CD14-positive monocyte (primary cell): ENCODE measurements around the gene SCN1B. TPM values are rescaled to one million over a fixed set of nuclear protein-coding genes. Genes with fewer than 3 reads are reported as not detected.

ENCODE experiments used
- DNase-seq, 3 donors: peaks; one replicate each; pipeline ENCODE4 v3.0.0-alpha.2; 2011 to 2022
- H2AFZ ChIP-seq: 2 replicates; pipeline ENCODE4 v1.6.0; 2012; ENCODE audit warnings: mild to moderate bottlenecking, low read depth, low read length, inconsistent platforms; ENCODE audit not compliant: insufficient read depth, poor library complexity, severe bottlenecking
- H3K27ac ChIP-seq, 2 donors: 1 replicate in 1 of 2; 2 replicates in 1 of 2; pipeline ENCODE4 v1.5.1; 2012 to 2013; ENCODE audit warnings: low read length in 2 of 2, control low read depth in 1 of 2, inconsistent platforms in 1 of 2, low read depth in 1 of 2, mild to moderate bottlenecking in 1 of 2
- H3K27me3 ChIP-seq, 2 donors: one replicate each; pipeline versions ENCODE4 v1.6.0 to v1.6.1; 2011 to 2013; ENCODE audit warnings: low read length in 2 of 2; ENCODE audit not compliant: control insufficient read depth in 2 of 2, insufficient read depth in 2 of 2
- H3K36me3 ChIP-seq, 2 donors: replicated peaks in 1 of 2; 1 replicate in 1 of 2; 2 replicates in 1 of 2; pipeline versions ENCODE4 v1.5.1 to v1.6.1; 2012 to 2013; ENCODE audit warnings: low read length in 2 of 2, control low read depth in 1 of 2, inconsistent platforms in 1 of 2, mild to moderate bottlenecking in 1 of 2; ENCODE audit not compliant: insufficient read depth in 2 of 2, control insufficient read depth in 1 of 2
- H3K4me1 ChIP-seq, 2 donors: 1 replicate in 1 of 2; 2 replicates in 1 of 2; pipeline versions ENCODE4 v1.5.1 to v1.6.1; 2012 to 2013; ENCODE audit warnings: low read length in 2 of 2, control low read depth in 1 of 2, inconsistent platforms in 1 of 2, mild to moderate bottlenecking in 1 of 2, moderate library complexity in 1 of 2; ENCODE audit not compliant: insufficient read depth in 2 of 2, control insufficient read depth in 1 of 2
- H3K4me2 ChIP-seq: replicated peaks from 2 replicates; pipeline ENCODE3; 2012; ENCODE audit warnings: low read length, moderate library complexity, mild to moderate bottlenecking; ENCODE audit not compliant: poor library complexity, severe bottlenecking; ENCODE audit errors: extremely low read depth
- H3K4me3 ChIP-seq, 3 experiments: fragments of 200-600 bp in 1 of 3; sonication (generic) in 1 of 3; replicated peaks in 1 of 3; 1 replicate in 2 of 3; 2 replicates in 1 of 3; pipeline ENCODE4 v1.5.1; 2011 to 2013; ENCODE audit warnings: low read length in 3 of 3, mild to moderate bottlenecking in 3 of 3, control low read depth in 2 of 3, low read depth in 2 of 3, inconsistent platforms in 1 of 3, moderate library complexity in 1 of 3
- H3K79me2 ChIP-seq: 2 replicates; pipeline ENCODE4 v1.6.0; 2012; ENCODE audit warnings: mild to moderate bottlenecking, control low read depth, inconsistent platforms, low read length, moderate library complexity; ENCODE audit not compliant: insufficient read depth
- H3K9ac ChIP-seq: 2 replicates; pipeline ENCODE4 v1.6.0; 2017; ENCODE audit warnings: low read length, mild to moderate bottlenecking; ENCODE audit not compliant: insufficient read depth, poor library complexity, severe bottlenecking
- H3K9me3 ChIP-seq, 2 donors: replicated peaks in 1 of 2; 1 replicate in 1 of 2; 2 replicates in 1 of 2; pipeline versions ENCODE4 v1.5.1 to v1.6.1; 2012 to 2013; ENCODE audit warnings: low read length in 2 of 2, control low read depth in 1 of 2; ENCODE audit not compliant: control insufficient read depth in 1 of 2, insufficient read depth in 1 of 2
- H4K20me1 ChIP-seq: 2 replicates; pipeline ENCODE4 v1.6.0; 2012; ENCODE audit warnings: mild to moderate bottlenecking, low read length, control low read depth, moderate library complexity; ENCODE audit not compliant: insufficient read depth
- H3K27ac Mint-ChIP-seq, 7 donors: one replicate each; pipeline ENCODE4 v1.8.0; 2020; ENCODE audit warnings: mild to moderate bottlenecking in 7 of 7, mixed read lengths in 7 of 7, moderate library complexity in 6 of 7, inconsistent platforms in 2 of 7
- H3K27me3 Mint-ChIP-seq, 3 donors: one replicate each; pipeline ENCODE4 v1.8.0; 2021 to 2022; ENCODE audit warnings: low read depth in 3 of 3, mild to moderate bottlenecking in 3 of 3, mixed read lengths in 3 of 3, moderate library complexity in 3 of 3, inconsistent platforms in 1 of 3
- H3K36me3 Mint-ChIP-seq, 2 donors: one replicate each; pipeline ENCODE4 v1.8.0; 2020; ENCODE audit warnings: mixed read lengths in 2 of 2, inconsistent platforms in 1 of 2, mild to moderate bottlenecking in 1 of 2
- H3K4me1 Mint-ChIP-seq: one replicate; pipeline ENCODE4 v1.8.0; 2020; ENCODE audit warnings: mild to moderate bottlenecking, mixed read lengths
- H3K4me3 Mint-ChIP-seq, 2 donors: one replicate each; pipeline ENCODE4 v1.8.0; 2020; ENCODE audit warnings: mild to moderate bottlenecking in 2 of 2, mixed read lengths in 2 of 2, moderate library complexity in 1 of 2
- H3K9me3 Mint-ChIP-seq, 7 donors: one replicate each; pipeline ENCODE4 v1.8.0; 2020 to 2022; ENCODE audit warnings: mixed read lengths in 7 of 7, mild to moderate bottlenecking in 6 of 7, moderate library complexity in 6 of 7, inconsistent platforms in 2 of 7
- CTCF ChIP-seq: fragments of 200-600 bp; IDR thresholded peaks from one replicate; pipeline ENCODE4 v1.8.0; 2022; ENCODE audit warnings: antibody characterized with exemption, mild to moderate bottlenecking
- WGBS: methylation state at CpG from one replicate; pipeline ENCODE4 v1.1.5; 2013; ENCODE audit warnings: missing lambda C conversion rate; ENCODE audit not compliant: insufficient coverage; 5-methylcytosine and 5-hydroxymethylcytosine counted together
- intact Hi-C, 2 donors: fragments of 100-400 bp; cut with micrococcal nuclease; formaldehyde crosslinking; loops; one replicate each; pipeline versions ENCODE4 v1.15.0 to v1.15.1; 2023
- polyA plus RNA-seq, 3 donors: library from polyadenylated mRNA; depleted of rRNA in 1 of 3; unstranded in 2 of 3; stranded (reverse) in 1 of 3; fragments of 300-500 nt in 2 of 3; fragments of >200 nt in 1 of 3; fragmentation: Illumina TruSeq in 2 of 3; gene quantifications; 1 replicate in 2 of 3; 2 replicates in 1 of 3; pipeline ENCODE4 v1.2.3, GENCODE V29; 2012 to 2021

The SCN1B gene
- polyA plus RNA-seq, 3 donors = 0.08 to 0.68 TPM; not detected in 1

DNA sequence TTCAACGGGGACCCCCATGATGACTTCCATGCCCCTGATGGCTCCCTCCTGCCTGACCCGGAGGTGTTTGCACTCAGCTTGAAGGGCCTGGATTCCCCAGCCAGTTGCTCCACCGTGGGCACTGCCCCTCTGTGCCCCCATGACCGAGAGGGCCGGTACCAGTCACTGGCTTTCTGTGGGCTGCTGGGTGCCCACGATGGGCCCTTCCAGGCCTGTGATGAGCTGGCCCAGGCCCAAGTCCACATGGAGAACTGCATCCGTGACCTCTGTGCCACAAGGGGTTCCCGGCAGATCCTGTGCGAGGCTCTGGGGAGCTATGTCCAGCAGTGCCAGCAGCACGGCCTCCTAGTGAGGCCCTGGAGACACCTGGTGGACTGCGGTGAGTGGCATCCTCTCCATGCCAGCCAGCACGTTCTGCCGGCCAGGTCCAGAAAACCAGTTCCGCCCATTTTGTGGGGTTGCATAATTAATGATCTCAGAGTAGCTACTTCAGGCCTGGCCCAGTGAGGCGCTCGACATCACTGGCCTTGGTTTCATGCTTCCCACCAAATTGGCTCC lies 50.4 kb downstream of the SCN1B start:
- 95% methylated on average over 15 of the region's 16 CpGs for WGBS
- H3K4me1 ChIP-seq = no peaks in the 10 kb centered on the region
- H3K4me2 ChIP-seq = no peak overlapping the region
- no peak overlapping the region for H3K4me3 ChIP-seq
- Mint-ChIP-seq H3K36me3 (no peaks in the 10 kb centered on the region), H3K4me3 (no peak overlapping the region), H3K27ac (no peak overlapping the region), H3K27me3 (peaks cover 3 to 10% (median 8%) of the 10 kb centered on the region in 3 donors), H3K9me3 (no peaks in the 10 kb centered on the region), H3K4me1 (no peaks in the 10 kb centered on the region)
- no peaks in the 10 kb centered on the region for H3K27me3 ChIP-seq
- DNase-seq = no peak
- no peaks in the 10 kb centered on the region for H3K9me3 ChIP-seq
- no peaks in the 10 kb centered on the region for H4K20me1 ChIP-seq
- H3K36me3 ChIP-seq = no peaks in the 10 kb centered on the region
- H3K9ac ChIP-seq = no peak overlapping the region
- no peak for TF ChIP-seq CTCF
- no peak overlapping the region for H3K27ac ChIP-seq
- no peaks in the 10 kb centered on the region for H3K79me2 ChIP-seq
- intact Hi-C loops = no loop called here
- H2AFZ ChIP-seq = no peak overlapping the region

DNA sequence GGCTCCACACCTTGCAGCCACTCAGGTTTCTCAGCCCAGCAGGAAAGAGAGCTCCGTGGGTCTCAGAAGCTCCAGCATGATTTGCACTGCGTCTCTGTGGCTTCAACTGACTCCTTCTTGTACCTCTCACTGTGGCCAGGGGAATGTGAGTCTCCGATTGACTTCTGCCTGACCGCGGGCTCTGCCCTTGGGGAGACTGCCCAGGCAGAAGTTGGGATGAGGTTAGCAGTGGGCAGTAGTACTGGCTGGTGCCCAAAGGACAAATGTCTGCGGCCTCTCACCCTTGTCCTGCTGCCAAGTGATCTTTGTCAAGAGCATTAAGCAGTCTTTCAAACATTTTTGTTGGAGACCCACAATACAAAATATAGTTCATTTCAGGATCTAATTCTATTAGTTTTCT lies 50.9 kb downstream of the SCN1B start:
- no peak for TF ChIP-seq CTCF
- no peaks in the 10 kb centered on the region for H3K9me3 ChIP-seq
- DNase-seq = no peak
- no peak overlapping the region for H3K9ac ChIP-seq
- H3K27me3 ChIP-seq = no peaks in the 10 kb centered on the region
- Mint-ChIP-seq H3K4me3 (no peak overlapping the region), H3K9me3 (no peaks in the 10 kb centered on the region), H3K27ac (no peak overlapping the region), H3K36me3 (no peaks in the 10 kb centered on the region), H3K4me1 (no peaks in the 10 kb centered on the region), H3K27me3 (peaks cover 3 to 8% (median 8%) of the 10 kb centered on the region in 3 donors)
- H3K36me3 ChIP-seq = no peaks in the 10 kb centered on the region
- no peak overlapping the region for H2AFZ ChIP-seq
- H3K4me2 ChIP-seq = no peak overlapping the region
- WGBS = 83% methylated on average over 2 of the region's 6 CpGs
- intact Hi-C loops = no loop called here
- H3K4me1 ChIP-seq = no peaks in the 10 kb centered on the region
- H4K20me1 ChIP-seq = no peaks in the 10 kb centered on the region
- no peak overlapping the region for H3K4me3 ChIP-seq
- H3K27ac ChIP-seq = no peak overlapping the region
- H3K79me2 ChIP-seq = no peaks in the 10 kb centered on the region
